ENCODE measurements around the gene DNAJB4.
"Not testable (repeated sequence)": the region's sequence is repeated elsewhere in the genome, so short reads cannot be mapped to it uniquely, and the experiment has no call there.

The DNAJB4 gene

DNA sequence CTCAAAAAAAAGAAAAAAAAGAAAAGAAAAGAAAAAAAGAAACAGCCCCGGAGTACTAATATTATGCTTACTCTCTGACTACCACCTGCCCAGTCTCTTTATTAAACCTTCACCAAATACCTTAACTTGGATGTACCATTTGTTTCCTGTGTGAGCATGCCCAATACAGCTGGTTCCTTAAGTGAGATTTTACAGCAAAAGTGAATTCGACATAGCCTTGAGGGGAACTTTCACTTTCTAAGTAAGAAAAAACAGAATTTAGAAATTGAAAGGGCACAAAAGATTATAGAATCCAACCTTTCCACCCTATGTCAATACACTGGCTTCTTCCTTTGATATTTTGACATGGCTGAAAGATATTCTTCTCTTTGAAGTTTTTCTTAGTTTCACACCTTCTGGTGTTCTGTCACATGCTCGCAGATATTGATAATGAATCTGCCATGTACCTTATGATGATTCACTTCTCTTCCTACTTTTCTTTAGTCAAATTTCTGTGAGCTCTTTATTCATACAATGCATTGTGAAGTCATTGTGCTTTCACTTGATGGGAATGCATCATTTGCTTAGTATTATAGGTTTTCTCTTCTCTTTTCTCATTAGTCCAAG lies 35.8 kb downstream of the DNAJB4 start:
- DNase-seq = no peak

DNA sequence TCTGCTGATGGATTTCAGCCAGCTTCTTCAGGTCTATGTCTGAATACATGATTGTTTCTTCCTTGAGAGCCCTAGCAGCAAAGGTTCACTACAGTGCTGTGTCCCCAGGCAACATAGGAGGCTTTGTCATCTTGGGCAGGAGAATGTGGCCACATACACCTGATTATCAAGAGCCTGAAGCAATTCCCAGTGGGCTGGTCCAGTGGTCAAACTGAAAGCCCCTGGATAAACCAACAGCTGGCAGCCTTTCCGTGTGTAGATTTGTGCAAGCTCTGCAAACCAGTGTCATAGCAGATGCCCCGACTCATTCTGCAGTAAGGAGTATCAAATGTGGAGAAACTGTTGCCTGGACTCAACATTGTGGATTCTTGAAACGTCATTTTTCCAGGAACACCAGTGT lies 38.7 kb downstream of the DNAJB4 start:
- DNase-seq = no peak

DNA sequence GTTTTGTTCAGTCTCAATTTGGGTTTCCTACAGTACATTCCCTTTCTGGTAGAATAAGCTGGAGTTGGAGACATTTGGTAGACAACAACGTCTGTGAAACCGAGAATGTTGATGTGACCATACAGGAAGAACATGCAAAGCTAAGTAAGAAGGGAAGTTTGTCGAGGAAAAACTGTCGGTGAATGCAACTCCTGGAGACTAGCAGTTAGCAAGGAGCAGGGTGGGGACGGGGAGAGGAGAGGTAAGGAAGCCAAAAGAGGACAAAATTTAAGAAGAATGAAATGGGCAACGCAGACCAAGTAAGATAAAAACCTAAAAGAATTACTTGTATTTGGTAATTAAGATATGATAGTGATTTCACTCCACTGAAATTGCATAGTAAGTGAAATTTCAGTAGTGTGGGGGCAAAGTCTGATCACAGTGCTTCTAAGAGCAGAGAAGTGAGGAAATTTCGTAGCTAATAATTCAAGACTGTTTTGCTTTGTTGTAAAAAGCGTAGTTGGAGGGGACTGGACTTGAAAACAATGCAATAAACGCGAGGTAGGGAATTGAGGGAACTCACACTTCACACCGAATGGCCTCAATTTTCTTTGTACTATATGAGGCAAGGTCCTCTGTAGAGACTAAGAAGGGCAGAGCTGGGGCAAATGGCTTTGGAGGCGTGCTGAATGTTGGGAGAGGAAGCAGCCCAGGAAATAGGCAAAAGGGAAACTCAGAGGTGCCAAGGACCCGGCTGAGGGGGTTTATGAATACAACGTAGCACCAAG lies 40.2 kb downstream of the DNAJB4 start:
- no peak for DNase-seq

DNA sequence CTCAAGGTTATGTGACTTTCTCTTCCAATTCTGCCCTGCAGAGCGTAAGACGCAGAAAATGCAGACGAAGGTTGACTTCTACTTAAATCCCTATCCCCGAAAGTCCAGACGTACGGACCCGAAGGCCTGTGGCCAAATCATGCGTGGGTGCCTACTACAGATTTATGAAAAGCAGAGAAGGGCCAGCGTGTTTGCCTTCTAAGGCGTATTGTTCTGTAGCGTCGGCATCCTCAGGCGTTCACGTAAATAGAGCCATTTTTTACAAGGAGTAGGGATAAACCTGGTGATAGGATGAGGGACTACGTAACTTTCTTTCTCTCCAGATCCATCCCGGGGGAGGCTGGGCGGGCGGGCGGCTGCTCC lies 40.8 kb downstream of the DNAJB4 start:
- no peak for DNase-seq

DNA sequence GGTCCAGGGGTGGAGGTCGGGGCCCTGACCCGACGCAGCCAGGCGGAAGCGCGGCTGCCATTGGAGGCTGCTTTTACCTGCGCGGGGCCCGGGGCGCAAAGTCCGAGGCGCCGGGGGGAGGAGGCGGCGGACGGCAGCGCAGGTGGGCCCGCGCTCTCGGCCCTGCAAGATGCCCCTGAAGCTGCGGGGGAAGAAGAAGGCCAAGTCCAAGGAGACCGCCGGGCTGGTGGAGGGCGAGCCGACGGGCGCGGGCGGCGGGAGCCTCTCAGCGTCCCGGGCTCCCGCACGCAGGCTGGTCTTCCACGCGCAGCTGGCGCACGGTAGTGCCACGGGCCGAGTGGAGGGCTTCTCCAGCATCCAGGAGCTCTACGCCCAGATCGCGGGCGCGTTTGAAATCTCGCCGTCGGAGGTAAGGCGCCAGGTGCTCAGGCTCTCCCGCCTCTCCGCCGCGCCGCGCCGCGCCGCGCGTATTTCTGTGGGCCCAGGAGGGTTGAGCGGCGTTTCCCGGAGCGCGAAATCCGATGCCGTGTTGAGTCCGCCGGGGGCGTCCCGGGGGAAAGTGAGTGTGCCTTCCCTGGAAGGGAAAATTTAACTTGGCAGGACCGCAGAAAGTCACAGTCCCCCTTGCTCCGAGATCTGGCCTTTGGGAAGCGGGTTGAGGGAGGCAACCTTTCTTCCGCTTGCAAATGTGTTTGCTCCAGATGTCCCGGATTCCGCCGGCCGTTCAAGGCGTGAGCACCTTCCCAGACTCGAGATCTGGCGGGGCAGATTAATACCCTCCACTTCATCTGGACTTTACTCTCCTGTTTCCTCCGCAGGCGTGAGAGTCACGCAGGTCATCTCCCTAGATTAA lies 41.4 kb downstream of the DNAJB4 start, which contains the start of gene GIPC2:
TSS of gene GIPC2 (plus strand) at position 41 of the 853 bp plus-strand sequence. CDS start at position 170, 129 bp downstream.
- DNase-seq = no peak

DNA sequence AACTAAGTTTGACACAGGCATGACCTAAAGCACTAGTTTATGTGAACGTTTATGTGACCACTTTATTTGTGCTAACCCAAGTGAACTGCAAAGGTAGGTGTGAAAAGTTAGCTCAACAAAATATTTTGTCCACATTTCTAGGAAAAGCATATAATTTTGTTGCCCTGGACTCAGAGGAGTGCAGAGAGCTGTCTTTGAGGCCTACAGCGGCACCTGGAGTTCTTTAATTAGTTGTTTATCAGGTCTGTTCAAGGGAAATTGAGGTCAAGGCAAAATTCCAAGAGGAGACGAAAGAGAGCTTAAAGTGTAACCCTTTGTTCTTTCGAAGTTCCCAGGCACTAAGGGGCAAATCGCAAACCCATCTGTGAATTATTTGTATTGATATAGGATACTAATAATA lies 42.4 kb downstream of the DNAJB4 start:
- DNase-seq = no peak

DNA sequence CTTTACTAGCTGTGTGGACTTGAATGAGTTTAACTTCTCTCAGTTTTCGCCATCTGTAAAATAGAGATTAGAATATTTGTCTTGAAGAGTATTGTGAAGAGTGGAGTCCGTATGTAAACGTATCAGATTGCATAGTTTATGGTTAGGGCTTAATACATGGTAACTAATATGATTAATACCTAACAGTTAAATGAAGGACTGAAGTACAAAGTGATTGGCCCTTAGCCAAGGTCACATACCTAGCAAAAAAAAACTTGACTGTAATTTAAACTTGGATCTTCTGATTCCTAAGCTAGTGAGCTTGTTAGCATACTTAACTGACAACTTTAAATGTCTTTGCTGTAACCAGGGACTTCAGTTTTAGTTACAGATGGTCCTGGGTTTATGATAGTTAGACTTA lies 42.9 kb downstream of the DNAJB4 start:
- no peak for DNase-seq

DNA sequence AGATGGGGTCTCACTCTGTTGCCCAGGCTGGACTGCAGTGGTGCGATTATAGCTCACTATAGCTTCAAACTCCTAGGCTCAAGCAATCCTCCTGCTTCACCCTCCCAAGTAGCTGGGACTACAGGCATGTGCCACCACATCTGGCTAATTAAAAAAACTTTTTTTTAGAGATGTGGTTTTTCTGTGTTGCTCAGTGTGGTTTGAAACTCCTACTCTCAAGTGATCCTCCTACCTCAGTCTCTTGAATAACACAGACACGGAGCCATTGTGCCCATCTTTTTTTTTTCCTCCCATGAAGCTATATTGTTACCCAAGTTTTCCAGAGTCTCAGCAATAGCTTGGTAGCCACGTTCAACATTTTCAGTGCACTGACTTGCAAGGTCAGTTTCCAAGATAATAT lies 43.7 kb downstream of the DNAJB4 start:
- DNase-seq = no peak

DNA sequence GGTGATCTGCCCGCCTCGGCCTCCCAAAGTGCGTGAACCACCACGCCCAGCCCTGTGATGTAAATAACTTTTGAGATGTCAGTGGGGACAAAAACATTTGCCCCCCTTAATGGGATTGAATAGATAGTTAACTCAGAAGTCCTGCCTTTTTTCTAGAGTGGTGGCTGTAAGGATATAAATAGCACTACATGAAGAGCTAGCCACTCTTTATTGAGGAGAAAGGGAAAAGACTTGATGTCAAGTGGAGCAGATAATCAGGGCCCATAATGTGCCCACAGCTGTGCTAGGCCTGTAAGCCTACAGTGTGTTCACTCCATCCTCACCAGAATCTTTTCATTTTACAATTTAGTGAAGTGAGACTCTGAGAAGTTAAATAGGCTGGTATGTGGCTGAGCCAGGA lies 44.7 kb downstream of the DNAJB4 start:
- DNase-seq = no peak

DNA sequence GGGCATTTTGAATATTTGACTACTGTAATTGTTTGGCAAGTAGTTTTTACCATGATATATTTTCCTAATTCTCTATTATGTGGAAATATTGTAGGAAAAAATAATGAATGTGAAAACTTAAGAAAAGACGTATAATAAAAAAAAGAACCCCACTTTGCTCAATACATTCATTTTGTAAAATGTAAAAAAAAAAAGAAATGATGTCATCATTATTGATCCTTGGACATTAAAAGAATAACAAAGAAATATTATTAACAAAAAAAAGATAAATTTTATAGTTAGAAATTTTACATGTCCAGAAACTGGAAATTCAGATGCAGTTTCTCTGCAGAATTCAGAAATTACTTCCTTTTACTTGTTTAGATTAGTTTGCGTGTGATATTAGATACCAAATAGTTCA lies 46.3 kb downstream of the DNAJB4 start:
- DNase-seq = no peak

DNA sequence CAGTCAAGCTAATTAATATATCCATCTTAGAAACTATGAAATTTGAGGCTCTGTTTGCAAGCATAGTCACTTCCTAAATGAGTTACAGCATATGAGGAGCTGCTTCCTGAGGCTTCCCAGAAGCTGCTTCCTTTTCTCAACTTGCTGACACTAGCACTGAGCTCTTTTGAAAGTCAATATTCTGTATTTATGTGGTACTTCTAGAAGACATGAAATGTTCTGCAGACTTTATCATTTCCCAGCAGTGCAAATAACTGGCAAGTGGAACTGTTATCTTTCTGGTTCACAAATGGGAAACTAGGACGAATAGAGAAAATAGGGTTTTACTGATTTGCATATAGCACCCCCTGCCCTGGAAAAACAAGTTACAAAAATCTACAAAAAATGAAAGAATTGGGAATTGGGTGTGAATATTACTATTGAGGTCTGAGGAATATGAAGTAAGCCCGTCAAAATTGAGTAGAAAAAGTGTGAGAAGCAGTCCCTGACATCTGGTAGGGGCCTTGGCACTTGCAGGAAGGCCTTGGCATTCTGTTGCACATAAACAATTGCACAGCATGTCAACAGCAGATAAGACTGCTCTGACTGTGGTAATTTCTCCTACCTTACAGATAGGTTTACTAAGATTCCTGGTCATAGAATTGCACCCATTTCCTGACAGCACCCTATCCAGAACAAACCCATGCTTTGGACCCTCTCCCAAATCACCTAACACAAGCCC lies 48.1 kb downstream of the DNAJB4 start:
- DNase-seq = no peak

DNA sequence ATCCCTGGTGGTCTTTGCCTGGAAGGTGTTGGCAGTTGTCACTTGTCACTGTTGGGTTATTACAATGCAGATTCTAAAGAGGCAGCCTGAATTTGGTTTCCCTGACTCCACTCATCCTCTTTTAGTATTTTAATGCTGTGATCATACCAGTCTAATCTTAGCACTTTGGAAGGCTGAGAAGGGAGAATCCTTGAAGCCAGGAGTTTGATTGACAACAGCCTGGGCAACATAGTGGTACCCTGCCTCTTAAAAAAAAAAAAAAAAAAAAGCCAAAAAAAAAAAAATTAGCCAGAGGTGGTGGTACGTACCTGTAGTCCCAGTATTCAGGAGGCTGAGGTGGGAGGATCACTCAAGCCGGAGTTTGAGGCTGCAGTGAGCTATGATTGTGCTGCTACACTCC lies 48.8 kb downstream of the DNAJB4 start:
- DNase-seq = no peak

DNA sequence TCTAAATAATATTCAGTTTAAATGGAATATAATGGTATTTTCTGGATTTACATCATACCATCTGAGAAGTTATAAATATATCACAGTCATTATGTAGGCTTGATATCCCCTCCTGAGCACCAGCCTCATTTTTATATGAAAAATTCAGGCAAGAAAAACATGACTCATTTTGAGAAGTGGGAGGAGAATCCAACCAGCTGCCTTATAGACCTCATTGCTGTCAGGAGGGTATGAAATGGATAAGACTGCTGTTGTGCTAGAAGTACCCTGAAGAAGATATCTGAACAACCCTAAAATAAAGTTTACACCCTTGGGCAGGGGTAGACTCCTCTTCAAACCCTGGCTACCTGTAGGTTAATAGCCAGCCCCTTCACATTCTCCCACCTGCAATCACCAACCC lies 49.8 kb downstream of the DNAJB4 start:
- DNase-seq = no peak

DNA sequence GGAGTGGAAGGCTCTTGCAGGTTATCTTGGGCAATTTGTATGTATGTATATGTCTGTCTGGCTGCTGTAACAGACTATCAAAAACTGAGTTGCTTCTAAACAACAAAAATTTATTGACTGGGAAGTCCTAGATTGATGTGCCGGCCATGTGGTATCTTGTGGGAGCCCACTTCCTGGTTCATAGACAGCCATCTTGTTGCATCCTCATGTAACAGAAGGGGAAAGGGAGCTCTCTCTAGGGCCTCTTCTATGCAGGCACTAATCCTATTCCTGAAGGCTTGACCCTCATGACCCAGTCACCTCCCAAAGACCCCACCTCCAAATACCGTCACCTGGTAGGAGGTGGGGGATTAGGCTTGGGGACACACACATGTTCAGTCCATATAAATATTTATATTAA lies 50.2 kb downstream of the DNAJB4 start:
- no peak for DNase-seq

DNA sequence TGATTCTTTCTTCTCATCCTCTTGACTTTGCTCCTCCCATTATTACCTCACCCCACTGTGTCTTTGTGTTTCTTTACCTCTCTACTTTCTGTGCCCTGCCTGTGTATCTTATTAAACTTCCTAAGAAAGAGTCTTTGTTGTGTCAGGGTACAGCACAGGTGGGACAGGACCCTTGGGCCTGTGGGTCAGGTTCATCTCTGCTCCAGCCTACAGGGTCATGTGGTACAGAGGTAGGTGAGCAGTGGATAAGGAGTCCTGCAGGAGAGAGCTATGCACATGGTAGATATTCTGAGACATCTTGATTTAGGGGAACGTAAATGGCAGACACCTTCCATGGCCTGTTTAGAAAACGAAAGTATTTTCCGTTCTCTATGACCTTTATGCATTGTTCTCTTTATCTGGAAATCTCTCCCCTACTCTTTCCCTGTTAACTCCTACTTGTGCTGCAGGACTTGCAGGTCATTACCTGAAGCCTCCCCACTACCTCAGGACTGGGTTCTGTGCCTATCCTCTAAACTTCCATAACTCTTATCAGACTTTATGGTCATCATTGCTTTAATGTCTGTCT lies 50.9 kb downstream of the DNAJB4 start:
- DNase-seq = no peak

DNA sequence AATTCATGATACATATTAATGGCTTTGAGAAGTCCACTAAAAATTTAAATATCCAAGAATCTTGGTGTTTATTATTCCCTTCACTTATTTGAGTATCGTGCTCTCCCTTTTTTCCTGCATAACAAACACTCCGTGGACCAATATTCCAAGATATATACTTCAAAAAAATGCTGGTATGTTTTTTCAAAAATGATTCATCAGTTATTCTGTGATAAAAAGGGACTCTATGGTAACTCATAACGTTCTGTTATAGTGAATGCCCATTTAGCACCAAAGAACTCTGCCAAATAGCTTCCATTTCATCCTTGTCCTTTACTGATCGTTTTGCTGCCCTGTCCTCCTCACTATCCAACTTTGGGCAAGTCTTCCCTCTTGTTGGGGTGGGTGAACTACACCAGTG lies 53.9 kb downstream of the DNAJB4 start:
- DNase-seq = no peak

DNA sequence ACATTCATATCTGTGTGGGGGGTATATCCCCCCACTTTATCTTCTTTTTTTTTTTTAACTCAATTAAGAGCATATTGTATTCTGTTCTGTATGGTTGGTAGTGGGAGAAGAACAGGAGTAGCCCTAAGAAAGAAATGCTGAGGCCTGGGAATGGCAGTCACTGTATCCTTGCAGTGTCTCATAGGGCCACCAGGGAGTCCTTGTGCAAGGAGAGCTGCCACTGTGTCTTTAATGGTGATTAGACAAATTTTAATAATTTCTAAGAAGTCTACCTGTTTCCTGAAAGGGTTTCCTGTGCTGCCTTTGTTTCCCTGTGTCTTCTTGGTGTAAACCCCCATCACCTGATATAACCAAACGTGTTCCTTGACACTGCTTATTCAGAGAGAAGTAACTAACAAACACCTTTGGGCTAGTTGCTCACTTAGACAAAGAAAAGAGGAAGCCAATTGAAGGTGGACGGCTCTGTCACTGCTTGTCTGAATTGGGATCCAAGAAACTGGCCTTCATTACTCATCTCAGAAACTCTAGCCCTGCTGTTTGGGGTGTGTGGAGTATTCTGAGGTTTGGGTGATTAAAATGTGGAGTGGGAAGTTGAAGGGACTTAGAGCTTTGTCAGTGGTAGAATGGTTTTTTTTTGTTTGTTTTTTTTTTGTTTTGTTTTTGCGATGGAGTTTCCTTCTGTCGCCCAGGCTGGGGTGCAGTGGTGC lies 56.3 kb downstream of the DNAJB4 start:
- DNase-seq = no peak

DNA sequence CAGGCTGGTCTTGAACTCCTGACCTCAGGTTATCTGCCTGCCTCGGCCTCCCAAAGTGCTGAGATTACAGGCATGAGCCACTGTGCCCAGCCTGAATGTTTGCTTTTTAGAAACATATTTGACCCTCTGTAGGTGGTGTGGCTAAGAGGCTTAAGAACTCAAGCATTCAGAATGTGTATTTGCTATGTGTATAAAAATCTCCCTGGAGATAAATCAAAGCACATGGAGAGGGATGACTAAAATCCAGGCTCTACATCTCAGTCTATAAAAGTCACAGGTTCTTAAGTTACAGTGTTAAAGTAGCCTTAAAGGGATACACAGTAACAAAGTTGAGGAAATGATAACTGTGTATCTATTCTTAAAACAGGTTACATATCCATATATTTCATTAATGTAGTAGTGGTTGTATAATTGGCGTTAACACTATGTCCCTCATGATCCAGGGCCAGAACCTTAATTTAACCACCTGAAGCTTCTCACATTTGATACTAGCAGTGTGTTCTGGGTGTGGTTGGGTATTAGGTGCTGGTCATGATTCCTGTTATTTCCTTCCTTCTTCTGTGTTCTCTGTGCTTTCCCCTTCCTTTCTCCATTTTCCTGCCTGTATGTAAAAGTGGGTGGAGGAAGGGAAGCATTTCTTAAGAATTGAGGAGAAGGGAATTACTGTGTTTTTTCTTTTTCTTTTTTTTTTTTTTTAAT lies 57.2 kb downstream of the DNAJB4 start:
- DNase-seq = no peak

DNA sequence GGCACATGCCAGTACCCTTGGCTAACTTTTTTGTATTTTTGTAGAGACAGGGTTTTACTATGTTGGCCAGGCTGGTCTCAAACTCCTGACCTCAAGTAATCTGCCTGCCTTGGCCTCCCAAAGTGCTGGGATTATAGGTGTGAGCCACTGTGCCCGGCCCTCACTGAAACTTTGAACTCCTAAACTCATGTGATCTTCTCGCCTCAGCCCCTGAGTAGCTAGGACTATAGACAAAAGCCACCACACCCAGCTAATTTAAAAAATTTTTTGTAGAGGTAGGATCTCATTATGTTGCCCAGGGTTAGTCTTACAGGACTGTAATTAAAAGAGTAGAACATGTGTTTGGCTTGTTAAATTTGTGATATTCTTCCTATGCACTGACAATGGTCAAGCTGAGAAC lies 60.1 kb downstream of the DNAJB4 start:
- not testable (repeated sequence) for DNase-seq
